Astrocyte of the spinal cord (primary cell): Measurements from ENCODE around the gene ABCA13.
A peak's percentile ranks its signal among the peaks of the same experiment; 100 is the strongest.

Experiments used
- DNase-seq: peaks from one replicate; pipeline ENCODE4 v3.0.0; 2011; ENCODE audit warnings: low read depth, low spot score
- H3K4me3 ChIP-seq: 2 replicates; pipeline ENCODE4 v1.5.1; 2011; ENCODE audit warnings: low read depth, mild to moderate bottlenecking, low read length, moderate library complexity
- in situ Hi-C: cut with HindIII; loops from 2 replicates; pipeline ENCODE4 v1.10.0; 2017; ENCODE audit warnings: low sequenced_read_pairs
- TF ChIP-seq, protein P1 (sequence below): IDR thresholded peaks from 2 replicates; pipeline ENCODE4 v1.5.1; 2012; ENCODE audit warnings: low read depth, mild to moderate bottlenecking, low read length, inconsistent platforms

The ABCA13 gene

DNA sequence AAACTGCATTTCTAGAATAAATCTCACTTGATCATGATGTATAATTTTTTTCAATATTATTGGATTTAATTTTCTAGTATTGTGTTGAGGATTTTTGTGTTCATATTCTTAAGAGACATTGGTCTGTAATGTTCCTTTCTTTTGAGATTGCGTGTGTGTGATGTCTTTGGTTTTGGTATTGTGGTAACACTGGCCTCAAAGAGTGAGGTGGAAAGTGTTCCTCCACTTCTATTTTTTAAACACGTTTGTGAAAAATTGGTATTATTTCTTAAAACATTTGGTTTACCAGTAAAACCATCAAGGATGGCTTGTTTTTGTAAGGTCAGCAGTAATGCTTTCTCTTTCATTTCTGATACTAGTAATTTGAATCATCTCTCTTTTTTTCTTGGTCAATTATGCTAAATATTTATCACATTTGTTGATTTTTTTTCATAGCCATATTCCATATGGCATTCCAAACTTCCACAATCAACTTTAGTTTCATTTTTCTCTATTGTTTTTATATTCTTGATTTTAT, 462.9 kb downstream of the ABCA13 start:
- TF ChIP-seq, protein P1, sequence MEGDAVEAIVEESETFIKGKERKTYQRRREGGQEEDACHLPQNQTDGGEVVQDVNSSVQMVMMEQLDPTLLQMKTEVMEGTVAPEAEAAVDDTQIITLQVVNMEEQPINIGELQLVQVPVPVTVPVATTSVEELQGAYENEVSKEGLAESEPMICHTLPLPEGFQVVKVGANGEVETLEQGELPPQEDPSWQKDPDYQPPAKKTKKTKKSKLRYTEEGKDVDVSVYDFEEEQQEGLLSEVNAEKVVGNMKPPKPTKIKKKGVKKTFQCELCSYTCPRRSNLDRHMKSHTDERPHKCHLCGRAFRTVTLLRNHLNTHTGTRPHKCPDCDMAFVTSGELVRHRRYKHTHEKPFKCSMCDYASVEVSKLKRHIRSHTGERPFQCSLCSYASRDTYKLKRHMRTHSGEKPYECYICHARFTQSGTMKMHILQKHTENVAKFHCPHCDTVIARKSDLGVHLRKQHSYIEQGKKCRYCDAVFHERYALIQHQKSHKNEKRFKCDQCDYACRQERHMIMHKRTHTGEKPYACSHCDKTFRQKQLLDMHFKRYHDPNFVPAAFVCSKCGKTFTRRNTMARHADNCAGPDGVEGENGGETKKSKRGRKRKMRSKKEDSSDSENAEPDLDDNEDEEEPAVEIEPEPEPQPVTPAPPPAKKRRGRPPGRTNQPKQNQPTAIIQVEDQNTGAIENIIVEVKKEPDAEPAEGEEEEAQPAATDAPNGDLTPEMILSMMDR = no peak
- in situ Hi-C loops = no loop called here
- H3K4me3 ChIP-seq = no peak overlapping the region
- DNase-seq = no peak

DNA sequence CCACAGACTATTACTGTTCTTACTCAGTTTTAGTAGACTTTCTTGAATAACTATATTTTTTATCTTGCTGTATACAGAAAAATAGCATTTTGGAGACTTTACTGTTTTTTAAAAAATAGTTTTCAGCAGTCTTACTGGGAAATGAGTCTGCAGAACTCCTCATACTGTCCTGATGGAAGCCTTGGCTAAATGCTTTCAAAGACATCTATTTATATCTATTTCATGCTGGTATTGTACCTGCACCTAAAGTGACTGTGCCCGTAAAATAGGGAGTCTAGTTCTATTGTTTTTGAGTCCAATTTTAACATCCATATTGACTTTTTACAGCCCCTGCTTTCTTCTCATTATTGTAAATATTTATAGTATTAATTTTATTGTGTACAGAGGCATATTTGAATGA, 464.5 kb downstream of the ABCA13 start:
- TF ChIP-seq, protein P1 = no peak
- in situ Hi-C loops = no loop called here
- DNase-seq = no peak
- H3K4me3 ChIP-seq = no peak overlapping the region

DNA sequence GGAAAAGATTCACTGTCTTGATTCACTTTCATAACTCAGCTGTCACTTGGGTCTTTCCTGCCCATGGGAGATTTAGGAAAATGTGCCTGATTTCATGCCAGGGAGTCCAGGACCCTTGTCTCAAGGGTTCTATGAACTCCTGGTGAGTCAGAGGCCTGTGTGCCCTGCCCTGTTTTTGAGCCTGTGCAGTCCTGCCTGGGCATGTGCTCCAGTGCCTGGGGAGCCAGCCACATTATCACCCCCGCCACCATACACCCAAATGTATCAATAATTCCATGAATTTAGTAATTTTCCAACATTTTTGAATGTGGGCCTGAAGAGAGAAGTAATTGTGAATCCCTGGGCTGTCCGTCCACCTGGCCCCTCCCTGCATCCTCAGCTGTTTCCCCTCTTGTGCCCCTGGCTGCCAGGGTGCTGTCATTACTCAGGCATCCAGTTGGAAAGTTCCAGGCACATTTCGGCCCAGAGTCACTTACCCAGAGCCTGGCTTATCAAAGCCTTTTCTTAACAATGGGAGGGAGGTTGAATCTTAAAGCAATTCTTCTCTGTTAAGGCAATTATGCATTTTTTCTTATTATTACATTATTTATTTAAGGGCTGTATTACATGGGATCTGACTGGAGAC, 465.2 kb downstream of the ABCA13 start:
- DNase-seq = peak; percentile 10
- TF ChIP-seq, protein P1 = no peak
- no peak overlapping the region for H3K4me3 ChIP-seq
- in situ Hi-C loops = no loop called here

DNA sequence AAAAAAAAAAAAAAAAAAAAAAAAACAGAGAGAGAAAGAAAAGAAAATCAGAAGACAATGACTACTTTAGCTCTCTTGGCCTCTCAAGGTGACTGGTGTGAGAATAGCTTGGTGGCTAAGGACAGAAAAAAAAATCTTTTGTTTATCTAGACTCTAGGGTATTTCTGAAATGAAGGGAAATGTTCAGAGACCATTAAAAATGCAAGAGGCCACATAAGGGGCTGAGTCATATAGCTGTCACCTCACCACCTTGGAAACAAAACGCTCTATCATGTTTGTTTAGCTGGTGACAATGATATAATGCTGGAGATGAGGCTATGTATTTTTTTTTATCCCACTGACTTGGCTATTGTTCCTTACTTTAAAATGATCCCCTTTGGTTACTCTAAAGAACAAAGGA, 466.1 kb downstream of the ABCA13 start:
- peak; percentile 49 for DNase-seq
- in situ Hi-C loops = no loop called here
- no peak overlapping the region for H3K4me3 ChIP-seq
- TF ChIP-seq, protein P1 = no peak

- peak; percentile 5 for DNase-seq
- no peak overlapping the region for H3K4me3 ChIP-seq
- in situ Hi-C loops = no loop called here
- TF ChIP-seq, protein P1 = no peak
These were observed 466.8 kb downstream of the ABCA13 start for GRCh38 chr7:48638041-48638440.

DNA sequence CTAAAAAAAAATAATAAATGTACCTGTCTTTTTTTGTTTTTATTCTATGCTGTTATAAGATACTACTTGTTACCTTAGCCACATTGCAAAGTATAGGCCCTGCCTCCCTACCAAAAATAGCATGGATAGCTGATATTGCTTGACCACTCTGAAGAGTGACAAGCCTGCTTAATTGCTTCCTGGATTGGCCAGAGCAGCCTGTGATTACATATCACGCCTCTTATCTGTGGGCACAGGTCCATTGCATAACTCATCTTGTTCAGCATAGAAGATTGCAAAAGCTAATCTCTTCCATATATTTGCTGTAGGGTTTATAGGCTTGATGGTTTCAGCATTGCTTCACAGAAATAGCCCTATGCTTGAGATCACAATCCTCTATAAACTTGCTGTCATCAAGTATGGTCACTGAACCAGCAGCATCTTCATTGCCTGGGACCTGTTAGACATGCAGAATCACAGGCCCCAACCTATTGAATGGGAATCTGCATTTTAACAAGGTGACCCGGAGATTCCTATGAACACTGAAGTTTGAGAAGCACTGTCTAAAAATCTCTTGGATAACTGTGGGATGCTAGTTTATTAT, 472.3 kb downstream of the ABCA13 start:
- TF ChIP-seq, protein P1 = no peak
- no peak overlapping the region for H3K4me3 ChIP-seq
- in situ Hi-C loops = no loop called here
- no peak for DNase-seq
